ENCODE results near the gene HPRT1. TPM values are rescaled to one million over a fixed set of nuclear protein-coding genes. Genes with fewer than 3 reads are reported as not detected.

The HPRT1 gene
- total and polyA plus RNA-seq, 10 donors, result 14.9 to 46.0 (median 25.0) TPM

- Histone ChIP-seq H3K4me3 (no peak overlapping the region), H3K36me3 (peaks cover 0 to 17% (median 3%) of the 10 kb centered on the region in 6 donors)
- intact Hi-C loops (cut with DNase I; ENCODE audit: low total_unique reads), result no loop called here
Measured at GRCh38 chrX:134481339-134481738, 21.4 kb downstream of the HPRT1 start.

DNA sequence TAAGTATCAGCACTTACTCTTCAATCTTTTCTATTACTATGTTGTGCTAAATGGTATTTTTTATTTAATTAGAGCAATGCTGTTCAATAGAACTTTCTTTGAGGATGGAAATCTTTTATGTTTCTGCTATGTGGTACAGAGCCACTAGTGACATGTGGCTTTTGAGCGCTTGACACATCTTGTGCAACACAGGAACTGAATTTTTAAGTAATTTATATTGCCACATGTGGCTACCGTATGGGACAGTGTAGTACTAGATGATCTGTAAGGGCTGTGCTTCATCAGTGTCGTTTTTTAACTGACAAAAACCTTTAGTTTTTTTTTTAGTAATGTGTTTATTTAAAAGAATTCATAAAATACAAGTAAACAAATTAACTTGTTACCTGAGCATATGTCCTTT, 22.4 kb downstream of the HPRT1 start:
- Histone ChIP-seq H3K36me3 (peaks cover 0 to 15% (median 2%) of the 10 kb centered on the region in 6 donors), H3K4me3 (no peak overlapping the region), H3K9me3 (no peaks in the 10 kb centered on the region), H3K4me1 (no peaks in the 10 kb centered on the region), H3K27ac (no peak overlapping the region), H3K27me3 (replicated peaks in 1 of 7) (no peaks in the 10 kb centered on the region)
- WGBS, 5 donors, result 39 to 80% (median 44%) methylated on average over 3 of the region's 3 CpGs
- TF ChIP-seq CTCF (IDR thresholded peaks at IDR 0.05 in 8 of 11, conservative IDR thresholded peaks at IDR 0.05 in 3 of 11) (no peak), POLR2AphosphoS5 (IDR thresholded peaks at IDR 0.05) (no peak), POLR2A (IDR thresholded peaks at IDR 0.05) (no peak)
- intact Hi-C loops (cut with DNase I; ENCODE audit: low total_unique reads), result no loop called here
- no peak for DNase-seq

More at GRCh38 chrX:134481339-134481738, 21.4 kb downstream of the HPRT1 start:
- H3K27ac ChIP-seq, result no peak overlapping the region
- no peak for TF ChIP-seq CTCF (IDR thresholded peaks at IDR 0.05 in 8 of 11, conservative IDR thresholded peaks at IDR 0.05 in 3 of 11)
- TF ChIP-seq POLR2AphosphoS5 (IDR thresholded peaks at IDR 0.05), result no peak
- TF ChIP-seq POLR2A (IDR thresholded peaks at IDR 0.05), result no peak
- no peaks in the 10 kb centered on the region for H3K9me3 ChIP-seq
- H3K27me3 ChIP-seq (replicated peaks in 1 of 7), result no peaks in the 10 kb centered on the region
- WGBS, 5 donors, result 64 to 95% (median 90%) methylated on average over 2 of the region's 2 CpGs
- no peak for DNase-seq
- H3K4me1 ChIP-seq, result no peaks in the 10 kb centered on the region

DNA sequence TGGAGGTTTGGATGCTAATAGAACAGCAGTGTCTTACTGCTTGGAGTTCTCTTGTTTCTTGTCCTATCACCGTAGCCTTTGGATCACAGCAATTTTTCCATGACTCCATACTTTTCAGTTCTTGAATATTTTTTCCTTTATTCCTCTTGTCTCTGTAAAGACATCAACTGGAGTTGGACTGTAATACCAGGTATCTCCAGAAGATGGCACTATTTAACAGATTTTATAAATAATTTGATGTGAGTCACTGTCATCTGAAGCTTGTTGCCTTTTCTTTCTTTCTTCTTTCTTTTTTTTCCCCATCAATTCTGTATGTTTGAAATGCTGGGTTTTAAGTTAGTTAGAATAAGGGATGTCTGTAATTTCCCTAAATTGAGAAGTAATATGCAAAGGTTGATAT, 24.1 kb downstream of the HPRT1 start:
- Histone ChIP-seq H3K36me3 (peaks cover 0 to 4% (median 0%) of the 10 kb centered on the region in 6 donors), H3K4me3 (no peak overlapping the region), H3K27ac (no peak overlapping the region), H3K9me3 (no peaks in the 10 kb centered on the region), H3K27me3 (replicated peaks in 1 of 7) (no peaks in the 10 kb centered on the region), H3K4me1 (no peaks in the 10 kb centered on the region)
- no peak for DNase-seq
- no peak for TF ChIP-seq POLR2A (IDR thresholded peaks at IDR 0.05)
- TF ChIP-seq POLR2AphosphoS5 (IDR thresholded peaks at IDR 0.05), result no peak
- TF ChIP-seq CTCF (IDR thresholded peaks at IDR 0.05 in 8 of 11, conservative IDR thresholded peaks at IDR 0.05 in 3 of 11), result peak; percentile 22 to 74 (median 65)
- intact Hi-C loops (cut with DNase I; ENCODE audit: low total_unique reads), result no loop called here
- WGBS, 5 donors, result 52 to 82% (median 75%) methylated on average over 1 of the region's 1 CpG

DNA sequence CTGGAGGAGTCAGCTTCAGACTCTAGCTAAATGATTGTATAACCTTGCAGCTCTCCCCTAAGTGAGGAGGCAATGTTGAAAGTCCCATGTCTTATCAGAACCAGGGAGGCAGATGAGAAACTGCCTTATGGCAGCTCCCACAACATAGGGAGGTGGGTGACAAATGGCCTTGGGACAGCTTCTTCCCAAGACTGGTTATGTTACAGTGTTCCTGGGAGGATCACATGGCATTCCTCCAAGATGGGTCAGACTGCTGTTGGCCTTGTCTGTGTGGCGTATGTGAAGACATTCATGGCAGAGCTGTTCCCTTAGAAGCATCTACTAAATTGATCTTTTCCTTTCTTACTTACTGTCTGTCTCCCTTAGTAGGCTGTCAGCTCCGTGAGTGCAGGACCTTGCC, 42.0 kb downstream of the HPRT1 start:
- H3K27ac ChIP-seq, result no peak overlapping the region
- WGBS, 5 donors, result 69 to 94% (median 87%) methylated on average over 2 of the region's 2 CpGs
- no peaks in the 10 kb centered on the region for H3K4me1 ChIP-seq
- peaks cover 0 to 17% (median 0%) of the 10 kb centered on the region in 6 donors for H3K36me3 ChIP-seq
- H3K27me3 ChIP-seq (replicated peaks in 1 of 7), result no peaks in the 10 kb centered on the region
- H3K4me3 ChIP-seq, result no peak overlapping the region
- TF ChIP-seq CTCF (IDR thresholded peaks at IDR 0.05 in 8 of 11, conservative IDR thresholded peaks at IDR 0.05 in 3 of 11) (no peak), POLR2AphosphoS5 (IDR thresholded peaks at IDR 0.05) (peak in 1 of 3 donors; percentile 6)
- intact Hi-C loops (cut with DNase I; ENCODE audit: low total_unique reads), result no loop called here
- H3K9me3 ChIP-seq, result no peaks in the 10 kb centered on the region
- no peak for DNase-seq
